ENCODE results near the gene SH3BP2.
A peak's percentile ranks its signal among the peaks of the same experiment; 100 is the strongest.

SH3BP2 gene

GRCh38 chr4:2805712-2806389, 13.0 kb downstream of the SH3BP2 start:
- DNase-seq: no peak

- no peak for DNase-seq
Observed at GRCh38 chr4:2806390-2807355, 13.8 kb downstream of the SH3BP2 start.

GRCh38 chr4:2807571-2807970, 14.7 kb downstream of the SH3BP2 start:
- no peak for DNase-seq

- no peak for DNase-seq
Observed at GRCh38 chr4:2808001-2808400, 15.1 kb downstream of the SH3BP2 start.

- no peak for DNase-seq
Observed at GRCh38 chr4:2809610-2810180, 16.8 kb downstream of the SH3BP2 start.

GRCh38 chr4:2810388-2810787, 17.5 kb downstream of the SH3BP2 start:
- no peak for DNase-seq

GRCh38 chr4:2811830-2812611, 19.1 kb downstream of the SH3BP2 start:
- peak; percentile 82 for DNase-seq

GRCh38 chr4:2812612-2813354, 19.9 kb downstream of the SH3BP2 start:
- DNase-seq: peak; percentile 51

GRCh38 chr4:2813446-2814405, 20.8 kb downstream of the SH3BP2 start:
- no peak for DNase-seq

GRCh38 chr4:2814627-2815270, 21.9 kb downstream of the SH3BP2 start:
- DNase-seq: no peak

- no peak for DNase-seq
Observed at GRCh38 chr4:2816401-2816954, 23.6 kb downstream of the SH3BP2 start.

- DNase-seq: no peak
Observed at GRCh38 chr4:2817137-2817536, 24.3 kb downstream of the SH3BP2 start.

GRCh38 chr4:2817701-2818350, 24.9 kb downstream of the SH3BP2 start:
- DNase-seq: peak; percentile 56

GRCh38 chr4:2818351-2818939, 25.6 kb downstream of the SH3BP2 start:
- peak; percentile 31 for DNase-seq

- no peak for DNase-seq
Observed at GRCh38 chr4:2819244-2820215, 26.6 kb downstream of the SH3BP2 start.

- DNase-seq: no peak
Observed at GRCh38 chr4:2820216-2820982, 27.5 kb downstream of the SH3BP2 start.
